ENCODE measurements around the gene CCL17.

CCL17 gene

GRCh38 chr16:57401943-57402640 lies 2.5 kb upstream of the CCL17 start:
- no peak for DNase-seq

DNA sequence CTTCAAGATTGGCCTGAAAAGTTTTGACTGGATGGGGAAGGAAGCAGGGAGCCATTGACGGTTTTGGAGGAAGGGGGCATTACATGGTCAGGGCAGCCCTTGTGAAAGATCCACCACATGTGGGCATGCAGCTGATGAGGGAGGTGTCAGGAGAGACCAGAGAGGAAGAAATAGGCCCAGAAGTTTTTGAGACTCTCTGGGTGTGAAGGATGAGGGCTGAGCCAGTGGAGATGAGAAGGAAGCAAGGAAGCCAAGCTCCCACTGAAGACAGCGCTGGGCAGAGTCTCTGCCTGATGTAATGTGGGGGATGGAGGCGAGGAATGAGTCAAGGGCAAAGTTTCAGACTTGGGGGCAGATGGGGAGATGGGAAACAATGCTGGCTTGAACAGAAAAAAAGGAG lies 530 bp downstream of the CCL17 start:
- DNase-seq: no peak

GRCh38 chr16:57406881-57407280 lies 2.3 kb downstream of the CCL17 start:
- DNase-seq: no peak

DNA sequence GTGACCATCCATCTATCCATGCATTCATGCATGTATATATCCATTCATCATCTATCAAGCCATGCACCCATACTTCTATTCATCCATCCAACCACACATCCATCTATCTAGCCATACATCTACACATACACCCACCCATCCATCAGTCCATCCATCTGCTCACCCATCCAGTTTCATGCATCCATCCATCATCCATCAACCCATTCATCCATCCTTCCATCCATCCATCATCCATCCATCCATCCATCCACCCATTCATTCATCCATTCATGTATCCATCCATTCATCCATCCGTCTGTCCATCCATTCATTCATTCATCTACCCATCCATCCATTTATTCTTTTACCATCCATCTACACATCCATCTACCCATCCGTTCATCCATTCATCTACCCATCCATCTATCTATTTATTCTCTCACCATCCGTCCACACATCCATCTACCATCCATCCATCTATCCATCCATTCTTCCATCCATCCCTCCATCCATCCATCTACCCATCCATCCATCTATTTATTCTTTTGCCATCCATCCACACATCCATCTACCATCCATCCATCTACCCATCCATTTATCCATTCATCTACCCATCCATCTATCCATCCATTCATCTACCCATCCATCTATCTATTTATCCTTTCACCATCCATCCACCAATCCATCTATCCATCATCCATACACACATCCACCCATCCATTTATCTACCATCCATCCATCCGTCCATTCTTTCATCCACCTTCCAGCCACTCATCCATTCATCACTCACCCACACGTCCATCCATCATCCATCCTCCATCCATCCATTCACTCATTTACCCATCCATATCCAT lies 3.2 kb downstream of the CCL17 start:
- DNase-seq: no peak

GRCh38 chr16:57409065-57409464 lies 4.5 kb downstream of the CCL17 start:
- no peak for DNase-seq

GRCh38 chr16:57409870-57410587 lies 5.5 kb downstream of the CCL17 start:
- DNase-seq: no peak

GRCh38 chr16:57411362-57411976 lies 6.9 kb downstream of the CCL17 start:
- no peak for DNase-seq

DNA sequence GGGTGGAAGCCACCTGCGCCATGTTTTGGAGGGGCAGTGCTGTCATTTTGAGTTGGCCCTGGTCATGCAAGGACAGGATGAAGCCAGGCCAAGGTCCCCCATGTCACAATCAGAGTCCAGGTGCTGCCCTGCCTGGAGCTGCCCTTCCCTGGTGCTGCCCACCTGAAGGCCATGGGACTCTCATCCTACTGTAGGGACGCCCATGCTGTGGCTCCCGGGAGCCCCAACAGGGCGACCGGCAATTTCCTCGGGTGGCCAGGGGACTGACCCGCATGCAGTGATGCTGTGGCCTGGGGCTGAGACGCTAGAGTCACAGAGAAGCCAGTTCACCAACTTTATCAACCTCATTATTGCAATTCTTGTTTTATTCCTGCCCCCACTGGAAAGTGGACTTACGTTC lies 8.0 kb downstream of the CCL17 start:
- no peak for DNase-seq

DNA sequence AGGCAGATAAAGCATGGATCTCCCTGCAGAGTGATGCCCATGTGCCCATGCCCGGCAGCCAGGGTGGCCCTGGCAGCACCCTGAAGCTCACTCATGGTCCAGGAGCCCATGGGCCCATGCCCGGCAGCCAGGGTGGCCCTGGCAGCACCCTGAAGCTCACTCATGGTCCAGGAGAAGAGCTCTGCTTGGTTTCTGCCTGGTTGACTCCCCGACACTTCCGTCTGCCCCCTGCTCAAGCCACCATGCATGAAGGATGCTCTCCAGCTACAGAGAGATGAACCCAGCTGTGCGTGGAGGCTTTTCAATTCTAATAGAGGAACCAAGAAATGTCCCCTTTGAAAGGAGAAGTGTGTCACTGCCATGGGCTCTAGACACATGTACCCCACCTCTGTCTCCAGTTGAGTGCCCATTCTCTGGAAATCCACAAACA lies 8.7 kb downstream of the CCL17 start:
- DNase-seq: no peak

DNA sequence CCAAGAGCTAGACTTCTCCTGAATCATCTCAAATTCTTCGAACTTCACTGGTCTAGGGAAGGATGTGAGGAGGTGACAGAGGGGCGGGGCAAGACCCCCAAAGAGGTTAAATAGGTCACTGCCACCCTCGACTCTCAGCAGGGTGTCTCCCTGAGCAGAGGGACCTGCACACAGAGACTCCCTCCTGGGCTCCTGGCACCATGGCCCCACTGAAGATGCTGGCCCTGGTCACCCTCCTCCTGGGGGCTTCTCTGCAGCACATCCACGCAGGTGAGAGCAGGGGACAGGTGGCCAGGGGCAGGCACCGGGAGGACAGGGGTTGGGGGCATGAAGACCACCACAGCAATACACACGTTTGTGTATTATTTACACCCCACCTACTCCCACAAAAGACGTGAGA lies 9.2 kb downstream of the CCL17 start:
- no peak for DNase-seq

- no peak for DNase-seq
These were observed 11.5 kb downstream of the CCL17 start for GRCh38 chr16:57416084-57416483.

- DNase-seq: no peak
These were observed 14.9 kb downstream of the CCL17 start for GRCh38 chr16:57419506-57419905.

- peak; percentile 23 for DNase-seq
These were observed 17.7 kb downstream of the CCL17 start for GRCh38 chr16:57422026-57422944.

- no peak for DNase-seq
These were observed 18.6 kb downstream of the CCL17 start for GRCh38 chr16:57423152-57423551.

DNA sequence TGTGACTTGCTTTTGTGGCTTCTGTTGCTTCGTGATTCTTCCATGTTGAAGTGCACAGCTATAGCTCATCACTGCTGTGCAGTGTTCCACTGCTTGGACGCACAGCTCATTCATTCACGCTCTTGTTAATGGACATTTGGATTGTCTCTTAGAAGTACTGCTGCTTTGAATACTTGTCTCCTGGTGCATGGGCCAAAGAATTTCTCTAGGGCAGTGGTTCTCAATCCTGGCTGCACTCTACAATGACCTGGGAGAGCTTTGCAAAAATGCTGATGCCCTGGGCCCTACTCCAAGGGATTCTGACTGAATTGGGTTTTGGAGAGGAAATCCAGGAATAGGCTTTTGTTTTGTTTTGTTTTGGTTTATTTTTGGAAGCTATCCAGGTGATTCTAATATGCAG lies 20.0 kb downstream of the CCL17 start:
- DNase-seq: no peak

DNA sequence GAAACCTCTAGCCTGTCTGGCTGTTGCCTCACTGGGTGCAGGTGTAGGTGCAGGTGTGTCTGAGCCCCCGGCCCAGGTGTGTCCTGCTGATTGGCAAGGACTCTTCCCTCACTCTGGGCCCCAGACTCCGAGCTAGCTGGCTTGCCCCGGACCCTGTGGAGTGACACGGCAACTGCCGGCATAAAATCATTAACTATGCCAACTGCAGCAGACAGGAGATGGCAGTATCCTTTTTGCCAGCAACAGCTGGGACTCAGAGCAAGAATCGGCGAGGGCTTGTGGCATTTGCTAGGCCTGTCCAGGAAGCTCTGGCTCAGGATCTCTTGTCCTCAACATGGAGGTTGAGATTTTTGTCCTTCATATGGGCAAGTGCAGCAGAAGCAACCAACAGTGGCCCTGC lies 21.8 kb downstream of the CCL17 start:
- no peak for DNase-seq

DNA sequence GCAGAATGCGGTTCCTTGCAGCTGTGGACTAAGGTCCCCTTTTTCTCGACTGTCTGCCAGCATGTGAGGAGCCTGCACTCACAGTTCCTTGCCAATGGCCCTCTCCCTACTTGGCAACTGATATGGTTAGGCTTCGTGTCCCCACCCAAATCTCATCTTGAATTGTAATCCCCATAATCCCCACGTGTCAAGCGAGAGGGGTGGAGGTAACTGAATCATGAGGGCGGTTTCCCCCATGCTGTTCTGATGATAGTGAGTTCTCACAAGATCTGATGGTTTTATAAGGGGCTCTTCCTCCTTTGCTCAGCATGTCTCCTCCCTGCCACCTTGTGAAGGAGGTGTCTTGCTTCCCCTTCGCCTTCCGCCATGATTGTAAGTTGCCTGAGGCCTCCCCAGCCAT lies 22.7 kb downstream of the CCL17 start:
- no peak for DNase-seq

GRCh38 chr16:57427824-57428223 lies 23.3 kb downstream of the CCL17 start:
- DNase-seq: no peak

DNA sequence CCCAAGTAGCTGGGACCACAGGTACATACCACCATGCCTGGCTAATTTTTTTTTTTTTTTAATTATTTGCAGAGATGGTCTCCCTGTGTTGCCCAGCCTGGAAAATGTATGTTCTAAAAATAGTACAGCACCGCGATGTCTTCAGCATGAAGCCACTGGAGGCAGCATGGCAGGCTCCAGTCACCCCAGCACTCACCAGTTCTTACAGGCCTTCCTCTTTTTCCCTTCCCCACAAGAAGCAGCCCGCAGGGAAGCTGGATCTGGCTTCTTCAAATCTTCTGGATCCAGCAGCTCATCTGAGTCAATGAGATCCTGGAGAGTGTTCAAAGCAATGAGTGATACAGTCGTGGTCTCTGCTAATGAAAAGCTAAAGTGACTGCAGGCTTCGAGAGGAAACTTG lies 26.4 kb downstream of the CCL17 start:
- DNase-seq: no peak

- DNase-seq: no peak
These were observed 27.9 kb downstream of the CCL17 start for GRCh38 chr16:57432505-57432904.

DNA sequence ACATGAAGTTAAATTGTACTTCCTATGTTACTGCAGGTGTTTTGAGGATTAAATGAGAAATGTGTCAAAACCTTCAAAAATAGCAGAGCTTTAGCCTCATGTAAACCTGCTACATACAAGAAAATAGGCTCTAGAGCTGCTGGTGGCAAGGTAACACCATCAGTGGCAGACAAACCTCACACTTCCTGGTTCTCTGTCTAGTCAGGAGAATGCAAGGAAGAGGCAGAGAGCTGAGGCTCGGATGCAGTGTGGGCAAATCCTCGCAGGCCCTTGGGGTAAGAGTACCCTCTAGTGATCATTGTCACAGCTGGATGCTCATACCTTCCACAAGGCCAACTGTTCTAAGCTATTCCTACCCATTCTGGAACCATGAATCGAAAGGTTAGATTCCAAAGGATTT lies 28.4 kb downstream of the CCL17 start:
- no peak for DNase-seq

DNA sequence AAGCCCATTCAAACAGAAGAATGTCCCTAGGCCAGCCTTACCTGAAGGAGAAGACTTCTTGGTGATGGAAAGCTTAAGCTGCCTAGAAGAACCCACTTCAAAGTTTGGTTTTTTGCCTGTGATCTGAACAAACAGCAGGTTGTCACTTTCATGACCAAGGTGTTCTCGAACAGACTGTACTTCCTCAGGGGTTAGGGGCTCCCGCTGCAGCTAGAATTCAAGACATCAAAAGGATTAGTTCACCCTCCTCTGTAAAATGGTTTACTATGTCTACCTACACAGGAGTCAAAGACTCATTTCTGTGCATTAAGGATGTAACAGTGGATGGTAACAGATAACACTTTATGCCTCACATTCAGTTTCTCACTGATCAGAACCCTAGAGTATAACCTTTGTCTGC lies 29.4 kb downstream of the CCL17 start:
- DNase-seq: no peak
